Pancreas (tissue), 10 donors: ENCODE data around the gene SAMD11. TPM values are rescaled to one million over a fixed set of nuclear protein-coding genes. Genes with fewer than 3 reads are reported as not detected.
A peak's percentile ranks its signal among the peaks of the same experiment; 100 is the strongest.
"Not testable (repeated sequence)": the region's sequence is repeated elsewhere in the genome, so short reads cannot be mapped to it uniquely, and the experiment has no call there.

ENCODE experiments used
- ATAC-seq, 4 donors: fragments of 200-7000 bp; cut with Tn5 transposase; one replicate each; pipeline versions ENCODE4 v1.8.0 to v1.9.1; 2020; ENCODE audit warnings: mild to moderate bottlenecking in 4 of 4, moderate library complexity in 4 of 4
- DNase-seq, 6 donors: peaks; one replicate each; pipeline ENCODE4 v3.0.0-alpha.2; 2020
- FAIRE-seq: peaks from 2 replicates; lab custom pipeline; 2012; peaks lifted over from hg19 to GRCh38; lab: Jason Lieb, UNC
- H3K27ac ChIP-seq, 4 donors: fragments of 200-600 bp; sonication (generic); 1 replicate in 3 of 4; 2 replicates in 1 of 4; pipeline versions ENCODE4 v1.5.0 to v1.8.0; 2020
- H3K27me3 ChIP-seq, 4 donors: fragments of 200-600 bp; one replicate each; pipeline ENCODE4 v1.8.0; 2021
- H3K36me3 ChIP-seq, 3 donors: fragments of 200-600 bp; sonication (generic) in 1 of 3; one replicate each; pipeline versions ENCODE4 v1.5.0 to v1.8.0; 2020 to 2021
- H3K4me1 ChIP-seq, 3 donors: fragments of 200-600 bp; one replicate each; pipeline ENCODE4 v1.8.0; 2021
- H3K4me3 ChIP-seq, 4 donors: fragments of 200-600 bp; sonication (generic) in 2 of 4; one replicate each; pipeline versions ENCODE4 v1.5.0 to v1.8.0; 2020 to 2021
- H3K9me3 ChIP-seq, 4 donors: fragments of 200-600 bp; one replicate each; pipeline ENCODE4 v1.8.0; 2021
- CTCF ChIP-seq, 4 donors: fragments of 200-600 bp; sonication (generic) in 3 of 4; IDR thresholded peaks; one replicate each; pipeline versions ENCODE4 v1.5.0 to v1.8.0; 2021; ENCODE audit warnings: antibody characterized with exemption in 4 of 4
- WGBS, 2 donors: extraction: QIAGEN DNeasy Blood & Tissue Kit; methylation state at CpG; one replicate each; pipeline ENCODE4 v1.1.7; 2013; 5-methylcytosine and 5-hydroxymethylcytosine counted together
- intact Hi-C, 3 donors: fragments of 100-400 bp; cut with DNase I; formaldehyde crosslinking; loops; one replicate each; pipeline versions ENCODE4 v1.11.1 to v1.14.2; 2022
- polyA plus RNA-seq, 2 donors: library from polyadenylated mRNA; stranded (reverse); fragments of 200-250 nt; gene quantifications; one replicate each; pipeline ENCODE4 v1.2.3, GENCODE V29; 2013
- total RNA-seq, 6 donors: library from RNA; stranded (reverse); fragmentation: NEBNext Ultra II Directional in 4 of 6; extraction: Animal tissue kit (Norgen Biotek cat#: 25700) in 4 of 6; gene quantifications; one replicate each; pipeline versions ENCODE4 v1.2.1 to v1.2.4, GENCODE V29; 2021 to 2023
- donor health status: healthy with polysubstance abuse.
- donor health status: DM: no; HTN: no; CAD: no; lungs with moderate emphysema.
- donor health status: DM: no; HTN: no; CAD: no.
- donor health status: control.
- donor health status: control.
- donor health status: Bipolar disorder and iron deficiency.
- donor health status: DM: yes; HTN: yes; CAD: no.
- donor health status: DM: no; HTN: no; CAD: no.
- donor health status: DM: no; HTN: no; CAD: no.
- donor health status: DM: yes; HTN: yes; CAD: no.

The SAMD11 gene
- total and polyA plus RNA-seq, 8 donors: 0.19 to 23.7 (median 3.5) TPM

GRCh38 chr1:984476-984814 is 60.7 kb downstream of the SAMD11 start:
- H3K4me1 ChIP-seq: no peaks in the 10 kb centered on the region
- WGBS, 2 donors: 40 to 46% methylated on average over 12 of the region's 12 CpGs
- no peak overlapping the region for H3K27ac ChIP-seq
- FAIRE-seq: no peak
- TF ChIP-seq CTCF (IDR thresholded peaks at IDR 0.05): peak in 1 of 4 donors; percentile 1
- no peaks in the 10 kb centered on the region for H3K36me3 ChIP-seq
- ATAC-seq: peak in 1 of 4 donors; percentile 23
- H3K27me3 ChIP-seq: no peaks in the 10 kb centered on the region
- intact Hi-C loops: loop anchor here (5.0 to 10.0 kb wide), 3 partner anchors 80 to 300 kb away; partner anchors contain the start of gene SCNN1D (in 1 of the 3)
- no peak for DNase-seq
- H3K4me3 ChIP-seq: no peak overlapping the region
- H3K9me3 ChIP-seq: no peaks in the 10 kb centered on the region

- Histone ChIP-seq H3K4me1 (no peaks in the 10 kb centered on the region), H3K4me3 (no peak overlapping the region), H3K27ac (no peak overlapping the region), H3K9me3 (no peaks in the 10 kb centered on the region), H3K36me3 (no peaks in the 10 kb centered on the region), H3K27me3 (no peaks in the 10 kb centered on the region)
- no peak for TF ChIP-seq CTCF (IDR thresholded peaks at IDR 0.05)
- WGBS, 2 donors: 65 to 71% methylated on average over 13 of the region's 13 CpGs
- intact Hi-C loops: loop anchor here in 2 of 3 donors (10.0 kb wide), 2 partner anchors 80 to 300 kb away; partner anchors contain the start of gene SCNN1D (in 1 of the 2)
- FAIRE-seq: no peak
- no peak for ATAC-seq
- no peak for DNase-seq
Observed at GRCh38 chr1:985126-985525, 61.4 kb downstream of the SAMD11 start.

DNA sequence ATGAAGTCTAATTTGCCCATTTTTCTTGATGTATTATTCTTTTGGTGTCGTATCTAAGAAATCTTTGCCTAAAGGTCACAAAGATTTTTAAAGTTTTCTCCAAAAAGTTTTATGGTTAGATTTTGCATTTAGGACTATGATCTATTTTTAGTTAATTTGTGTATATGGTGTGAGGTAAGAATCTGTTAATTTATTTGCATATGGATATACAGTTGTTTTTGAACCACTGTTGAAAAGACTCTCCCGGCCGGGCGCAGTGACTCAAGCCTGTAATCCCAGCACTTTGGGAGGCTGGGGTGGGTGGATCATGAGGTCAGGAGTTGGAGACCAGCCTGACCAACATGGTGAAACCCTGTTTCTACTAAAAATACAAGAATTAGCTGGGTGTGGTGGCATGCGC is 64.3 kb downstream of the SAMD11 start:
- H3K36me3 ChIP-seq, H3K27me3 ChIP-seq, FAIRE-seq, H3K9me3 ChIP-seq, DNase-seq, H3K4me1 ChIP-seq, ATAC-seq, H3K4me3 ChIP-seq, H3K27ac ChIP-seq: not testable (repeated sequence)
- intact Hi-C loops: loop anchor here in 2 of 3 donors (10.0 kb wide), 2 partner anchors 77 to 297 kb away; partner anchors contain the start of gene SCNN1D (in 1 of the 2)
- WGBS, 2 donors: 79 to 89% methylated on average over 5 of the region's 5 CpGs

- H3K36me3 ChIP-seq, H3K27ac ChIP-seq, ATAC-seq, H3K9me3 ChIP-seq, H3K4me3 ChIP-seq, FAIRE-seq, intact Hi-C loops, H3K4me1 ChIP-seq, H3K27me3 ChIP-seq, DNase-seq: not testable (repeated sequence)
- WGBS, 2 donors: 89 to 93% methylated on average over 6 of the region's 6 CpGs
Observed at GRCh38 chr1:991275-991674, 67.6 kb downstream of the SAMD11 start.

DNA sequence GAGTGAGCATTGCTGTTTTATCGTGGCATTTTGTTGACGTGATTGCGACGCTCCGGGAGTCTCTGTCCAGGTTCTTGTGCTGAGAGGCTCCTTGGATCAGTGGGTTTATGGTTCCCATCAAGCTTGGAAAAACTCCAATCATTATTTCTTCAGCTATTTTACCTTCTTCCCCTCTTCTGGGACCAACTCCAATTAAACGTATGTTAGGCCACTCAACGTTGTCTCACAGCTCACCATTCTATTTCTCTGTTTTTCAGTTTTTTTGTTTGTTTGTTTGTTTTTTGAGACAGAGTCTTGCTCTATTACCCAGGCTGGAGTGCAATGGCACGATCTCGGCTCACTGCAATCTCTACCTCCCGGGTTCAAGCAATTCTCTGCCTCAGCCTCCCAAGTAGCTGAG is 68.2 kb downstream of the SAMD11 start:
- intact Hi-C loops: no loop called here
- no peaks in the 10 kb centered on the region for H3K9me3 ChIP-seq
- H3K36me3 ChIP-seq: no peaks in the 10 kb centered on the region
- H3K4me1 ChIP-seq: no peaks in the 10 kb centered on the region
- H3K4me3 ChIP-seq: no peak overlapping the region
- no peak for DNase-seq
- no peak for ATAC-seq
- no peak for TF ChIP-seq CTCF (IDR thresholded peaks at IDR 0.05)
- WGBS, 2 donors: 95 to 97% methylated on average over 10 of the region's 10 CpGs
- no peaks in the 10 kb centered on the region for H3K27me3 ChIP-seq
- no peak for FAIRE-seq
- H3K27ac ChIP-seq: no peak overlapping the region

DNA sequence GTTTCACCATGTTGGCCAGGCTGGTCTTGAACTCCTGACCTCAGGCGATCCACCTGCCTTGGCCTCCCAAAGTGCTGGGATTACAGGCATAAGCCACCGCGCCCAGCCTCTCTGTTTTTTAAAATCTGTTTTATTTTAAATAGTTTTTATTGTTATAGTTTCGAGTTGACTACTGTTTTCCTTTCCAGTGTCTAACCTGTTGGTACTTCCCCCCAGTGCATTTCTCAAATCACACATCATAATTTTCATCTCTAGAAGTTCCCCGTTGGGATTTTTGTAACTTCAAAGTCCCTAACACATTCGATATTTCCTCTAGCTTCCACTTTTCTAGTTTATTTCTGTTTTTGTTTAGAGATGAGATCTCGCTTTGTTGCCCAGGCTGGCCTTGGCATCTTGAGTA is 68.6 kb downstream of the SAMD11 start:
- no peaks in the 10 kb centered on the region for H3K4me1 ChIP-seq
- intact Hi-C loops: no loop called here
- WGBS, 2 donors: 86 to 91% methylated on average over 7 of the region's 7 CpGs
- no peaks in the 10 kb centered on the region for H3K9me3 ChIP-seq
- no peak overlapping the region for H3K4me3 ChIP-seq
- no peak for DNase-seq
- no peaks in the 10 kb centered on the region for H3K27me3 ChIP-seq
- H3K27ac ChIP-seq: no peak overlapping the region
- H3K36me3 ChIP-seq: no peaks in the 10 kb centered on the region
- TF ChIP-seq CTCF (IDR thresholded peaks at IDR 0.05): no peak
- FAIRE-seq: no peak
- ATAC-seq: no peak
